HCT116 (cell line): Measurements from ENCODE around the gene TNFRSF25. TPM values are rescaled to one million over a fixed set of nuclear protein-coding genes. Genes with fewer than 3 reads are reported as not detected.

ENCODE experiments used
- ATAC-seq: fragments of 200-7000 bp; cut with Tn5 transposase; 2 replicates; pipeline ENCODE4 v1.9.1; 2020; ENCODE audit warnings: mild to moderate bottlenecking, moderate library complexity
- BruUV-seq: library from RNA; stranded (reverse); fragments of 400-500 nt; replicated peaks from 2 replicates; lab custom pipeline; 2021; lab: Mats Ljungman, UMichigan
- CTCF ChIA-PET: fragments of 300-600 bp; sonication (Branson Sonifier 250); formaldehyde crosslinking; loops from one replicate; lab custom pipeline; 2021; ENCODE audit warnings: antibody characterized with exemption; lab: Charles Lee
- POLR2A ChIA-PET: fragments of 300-600, 350-600 bp; sonication (Branson Sonifier 250); formaldehyde crosslinking; loops from one replicate; lab custom pipeline; 2021; ENCODE audit warnings: antibody characterized with exemption; lab: Charles Lee
- RAD21 ChIA-PET, 2 experiments: fragments of 300-600 bp; sonication (Branson Sonifier 250); formaldehyde crosslinking; loops; one replicate each; lab custom pipeline; 2023; ENCODE audit warnings: low total read pairs in 2 of 2; ENCODE audit not compliant: uncharacterized antibody in 2 of 2, unreplicated experiment in 2 of 2, low non-redundant PET in 1 of 2; lab: Charles Lee
- DNase-seq: peaks from one replicate; pipeline ENCODE4 v3.0.0-alpha.2; 2010; ENCODE audit warnings: low read depth, low spot score
- H2AFZ ChIP-seq: fragments of 200-600 bp; shearing (Covaris generic), sonication (generic); 2 replicates; pipeline ENCODE4 v1.6.1; 2017; ENCODE audit warnings: low read depth, mixed run types, mixed read lengths, antibody characterized with exemption, low read length; ENCODE audit not compliant: poor library complexity, severe bottlenecking
- H3K27ac ChIP-seq: 2 replicates; pipeline ENCODE4 v1.5.1; 2012; ENCODE audit warnings: low read depth, low read length
- H3K27me3 ChIP-seq: fragments of 200-600 bp; sonication (generic); 2 replicates; pipeline ENCODE4 v1.6.1; 2016; ENCODE audit warnings: mixed run types, low read length, mixed read lengths; ENCODE audit not compliant: insufficient read depth
- H3K36me3 ChIP-seq, 2 experiments: fragments of 200-500 bp in 1 of 2; fragments of 200-600 bp in 1 of 2; sonication (Bioruptor generic) in 1 of 2; sonication (generic) in 1 of 2; 2 replicates each; pipeline versions ENCODE4 v1.5.1 to v1.6.1; 2014 to 2016; ENCODE audit warnings: low read length in 2 of 2, inconsistent platforms in 1 of 2, mixed read lengths in 1 of 2, mixed run types in 1 of 2; ENCODE audit not compliant: insufficient read depth in 2 of 2, control insufficient read depth in 1 of 2
- H3K4me1 ChIP-seq, 2 experiments: fragments of 200-600 bp in 1 of 2; sonication (generic) in 1 of 2; 2 replicates each; pipeline versions ENCODE4 v1.5.1 to v1.6.1; 2012 to 2017; ENCODE audit warnings: low read length in 2 of 2, inconsistent platforms in 1 of 2, mild to moderate bottlenecking in 1 of 2, mixed read lengths in 1 of 2, mixed run types in 1 of 2, moderate library complexity in 1 of 2; ENCODE audit not compliant: insufficient read depth in 2 of 2, control insufficient read depth in 1 of 2
- H3K4me2 ChIP-seq: fragments of 200-600 bp; sonication (generic); 2 replicates; pipeline ENCODE4 v1.6.1; 2017; ENCODE audit warnings: mixed run types, low read length, mixed read lengths
- H3K4me3 ChIP-seq, 2 experiments: fragments of 200-600 bp in 1 of 2; sonication (generic) in 1 of 2; replicated peaks in 1 of 2; 2 replicates each; pipeline ENCODE4 v1.5.1; 2011 to 2016; ENCODE audit warnings: low read length in 2 of 2, control low read depth in 1 of 2, low read depth in 1 of 2, mild to moderate bottlenecking in 1 of 2, mixed read lengths in 1 of 2, mixed run types in 1 of 2
- H3K79me2 ChIP-seq: fragments of 200-600 bp; sonication (generic); 2 replicates; pipeline ENCODE4 v1.6.1; 2017; ENCODE audit warnings: mild to moderate bottlenecking, mixed run types, low read length, moderate library complexity, mixed read lengths; ENCODE audit not compliant: insufficient read depth
- H3K9ac ChIP-seq: fragments of 200-600 bp; sonication (generic); 2 replicates; pipeline ENCODE4 v1.6.1; 2016; ENCODE audit warnings: low read length, mixed read lengths
- H3K9me2 ChIP-seq: fragments of 200-600 bp; sonication (generic), shearing (Covaris generic); 2 replicates; pipeline ENCODE4 v1.6.1; 2017; ENCODE audit warnings: mixed run types, mild to moderate bottlenecking, moderate library complexity; ENCODE audit not compliant: insufficient read depth
- H3K9me3 ChIP-seq, 2 experiments: fragments of 200-500 bp in 1 of 2; fragments of 200-600 bp in 1 of 2; sonication (Bioruptor generic) in 1 of 2; sonication (generic) in 1 of 2; 2 replicates each; pipeline ENCODE4 v1.6.1; 2014 to 2017; ENCODE audit warnings: low read length in 2 of 2, mixed read lengths in 2 of 2, inconsistent platforms in 1 of 2, low read depth in 1 of 2, mild to moderate bottlenecking in 1 of 2, mixed run types in 1 of 2, moderate library complexity in 1 of 2; ENCODE audit not compliant: control insufficient read depth in 1 of 2, insufficient read depth in 1 of 2
- H4K20me1 ChIP-seq: fragments of 200-600 bp; sonication (generic), shearing (Covaris generic); 2 replicates; pipeline ENCODE4 v1.6.1; 2017; ENCODE audit warnings: mixed run types, mild to moderate bottlenecking, moderate library complexity; ENCODE audit not compliant: insufficient read depth
- ATF3 ChIP-seq: IDR thresholded peaks from 2 replicates; pipeline ENCODE4 v1.6.1; 2012
- CEBPB ChIP-seq: IDR thresholded peaks from 2 replicates; pipeline ENCODE4 v1.6.1; 2012; ENCODE audit warnings: low read depth
- ELF1 ChIP-seq: IDR thresholded peaks from 2 replicates; pipeline ENCODE4 v1.6.1; 2012; ENCODE audit warnings: low read depth, borderline replicate concordance
- EZH2 ChIP-seq: fragments of 200-600 bp; sonication (generic); IDR thresholded peaks from 2 replicates; pipeline ENCODE4 v1.6.1; 2017; ENCODE audit warnings: antibody characterized with exemption, mixed run types
- EZH2phosphoT487 ChIP-seq: fragments of 200-600 bp; IDR thresholded peaks from 2 replicates; pipeline ENCODE4 v1.6.1; 2018; ENCODE audit warnings: antibody characterized with exemption, borderline replicate concordance
- FOSL1 ChIP-seq: IDR thresholded peaks from 2 replicates; pipeline ENCODE4 v1.6.1; 2012; ENCODE audit warnings: low read depth
- JUND ChIP-seq: IDR thresholded peaks from 2 replicates; pipeline ENCODE4 v1.6.1; 2012
- POLR2AphosphoS5 ChIP-seq: IDR thresholded peaks from 2 replicates; pipeline ENCODE4 v1.6.1; 2011; ENCODE audit warnings: mild to moderate bottlenecking, low read depth, low read length, moderate library complexity
- SIN3A ChIP-seq: IDR thresholded peaks from 2 replicates; pipeline ENCODE4 v1.6.1; 2012; ENCODE audit warnings: low read depth
- SP1 ChIP-seq: IDR thresholded peaks from 2 replicates; pipeline ENCODE4 v1.6.1; 2012; ENCODE audit warnings: low read depth
- SRF ChIP-seq: IDR thresholded peaks from 2 replicates; pipeline ENCODE4 v1.6.1; 2012; ENCODE audit warnings: low read depth
- TCF7L2 ChIP-seq: IDR thresholded peaks from 2 replicates; pipeline ENCODE4 v1.7.0; 2011; ENCODE audit warnings: borderline replicate concordance, inconsistent platforms; ENCODE audit not compliant: insufficient read depth, insufficient read length; ENCODE audit errors: extremely low read depth
- ZBTB33 ChIP-seq: IDR thresholded peaks from 2 replicates; pipeline ENCODE4 v1.6.1; 2011; ENCODE audit warnings: mild to moderate bottlenecking, low read length, moderate library complexity; ENCODE audit not compliant: insufficient replicate concordance; ENCODE audit errors: extremely low read depth
- ZFX ChIP-seq: fragments of 450-650 bp; IDR thresholded peaks from 2 replicates; pipeline ENCODE4 v1.6.1; 2017
- ZNF274 ChIP-seq: fragments of 200-500 bp; sonication (Bioruptor generic); IDR thresholded peaks from 2 replicates; pipeline ENCODE4 v1.6.1; 2014; ENCODE audit warnings: mild to moderate bottlenecking, low read depth, low read length, inconsistent platforms
- intact Hi-C: fragments of 100-400 bp; cut with micrococcal nuclease; formaldehyde crosslinking; loops from 2 replicates; pipeline ENCODE4 v1.10.0; 2022
- total RNA-seq: library from RNA; stranded (reverse); gene quantifications from one replicate; pipeline ENCODE4 v1.2.1, GENCODE V29; 2021; ENCODE audit not compliant: unreplicated experiment

Gene TNFRSF25
- total RNA-seq, 1 experiment from 2014 or later: 27.5 TPM

- ATAC-seq (no peak), DNase-seq (no peak)
- no peak overlapping the region for H3K4me2 ChIP-seq
- H3K4me3 ChIP-seq: no peak overlapping the region
- no peaks in the 10 kb centered on the region for H3K36me3 ChIP-seq
- no peaks in the 10 kb centered on the region for H3K79me2 ChIP-seq
- H2AFZ ChIP-seq: no peak overlapping the region
- TF ChIP-seq SIN3A: no peak
- no peak for TF ChIP-seq POLR2AphosphoS5
- TF ChIP-seq SRF: no peak
- TF ChIP-seq EZH2: no peak
- TF ChIP-seq EZH2phosphoT487: no peak
- TF ChIP-seq ZBTB33: no peak
- no peak for TF ChIP-seq ZFX
- TF ChIP-seq ELF1: no peak
- TF ChIP-seq SP1: no peak
- no peak for TF ChIP-seq TCF7L2
- no peak for TF ChIP-seq ATF3
- TF ChIP-seq ZNF274: no peak
- no peak for TF ChIP-seq CEBPB
- TF ChIP-seq FOSL1: no peak
- no peak for TF ChIP-seq JUND
- H3K9ac ChIP-seq: no peak overlapping the region
- H3K9me3 ChIP-seq: no peaks in the 10 kb centered on the region
- RAD21 ChIA-PET: no interaction called here
- no TSS peak for BruUV-seq
- no peaks in the 10 kb centered on the region for H3K9me2 ChIP-seq
- H3K27ac ChIP-seq: no peak overlapping the region
- H3K27me3 ChIP-seq: no peaks in the 10 kb centered on the region
- peaks cover 0 to 11% of the 10 kb centered on the region in 2 experiments; a peak in 2 of 4 replicates for H3K4me1 ChIP-seq
- intact Hi-C loops: no loop called here
- H4K20me1 ChIP-seq: no peaks in the 10 kb centered on the region
- CTCF ChIA-PET: no interaction called here
- POLR2A ChIA-PET: no interaction called here
Observed at GRCh38 chr1:6512245-6512907, 46.4 kb upstream of the TNFRSF25 start.
